Cardiac muscle cell (in vitro differentiated cells and primary cell): ENCODE results near the gene THBD. TPM values are rescaled to one million over a fixed set of nuclear protein-coding genes. Genes with fewer than 3 reads are reported as not detected.

Source experiments
- DNase-seq, 2 donors: peaks; one replicate each; pipeline versions ENCODE4 v3.0.0 to v3.0.0-alpha.2; 2010 to 2017; ENCODE audit warnings: low read depth in 1 of 2, low spot score in 1 of 2
- H3K27ac ChIP-seq: fragments of 200-600 bp; sonication (generic); 2 replicates; pipeline ENCODE4 v1.5.1; 2016
- H3K27me3 ChIP-seq: fragments of 200-600 bp; sonication (generic); 2 replicates; pipeline ENCODE4 v1.6.0; 2016; ENCODE audit warnings: control low read depth
- H3K36me3 ChIP-seq: fragments of 200-600 bp; sonication (generic); 2 replicates; pipeline ENCODE4 v1.5.1; 2016; ENCODE audit warnings: control low read depth
- H3K4me1 ChIP-seq: fragments of 200-600 bp; sonication (generic); 2 replicates; pipeline ENCODE4 v1.8.1; 2017; ENCODE audit warnings: low read depth, mild to moderate bottlenecking, mixed run types
- H3K4me3 ChIP-seq: fragments of 200-600 bp; sonication (generic); 2 replicates; pipeline ENCODE4 v1.5.1; 2016; ENCODE audit warnings: mild to moderate bottlenecking
- H3K9me3 ChIP-seq: fragments of 200-600 bp; sonication (generic); 2 replicates; pipeline ENCODE4 v1.5.1; 2017; ENCODE audit warnings: low read depth, mild to moderate bottlenecking, control low read depth
- polyA plus RNA-seq: library from polyadenylated mRNA; unstranded; fragments of >200 nt; fragmentation: Nextera tagmentation; extraction: Ambion mirVana; gene quantifications from 2 replicates; pipeline ENCODE4 v1.2.1, GENCODE V29; 2016
- total RNA-seq: library from RNA; depleted of rRNA; stranded (reverse); fragments of >200 nt; gene quantifications from 2 replicates; pipeline ENCODE4 v1.2.3, GENCODE V29; 2016
- TF ChIP-seq, protein P1 (sequence below): IDR thresholded peaks from 2 replicates; pipeline ENCODE4 v1.5.1; 2012; ENCODE audit warnings: low read depth, mild to moderate bottlenecking, low read length

THBD gene
- total and polyA plus RNA-seq, 2 experiments from 2014 or later = 0.04 to 0.54 TPM

GRCh38 chr20:23050847-23051627, 1.6 kb upstream of the THBD start:
- peak overlapping the region; percentile 28 for H3K4me3 ChIP-seq
- H3K9me3 ChIP-seq = no peaks in the 10 kb centered on the region
- H3K27ac ChIP-seq = no peak overlapping the region
- H3K36me3 ChIP-seq = no peaks in the 10 kb centered on the region
- DNase-seq = peak; percentile 87 to 92
- peaks cover 4% of the 10 kb centered on the region for H3K4me1 ChIP-seq
- peaks cover 52% of the 10 kb centered on the region for H3K27me3 ChIP-seq
- TF ChIP-seq, protein P1, sequence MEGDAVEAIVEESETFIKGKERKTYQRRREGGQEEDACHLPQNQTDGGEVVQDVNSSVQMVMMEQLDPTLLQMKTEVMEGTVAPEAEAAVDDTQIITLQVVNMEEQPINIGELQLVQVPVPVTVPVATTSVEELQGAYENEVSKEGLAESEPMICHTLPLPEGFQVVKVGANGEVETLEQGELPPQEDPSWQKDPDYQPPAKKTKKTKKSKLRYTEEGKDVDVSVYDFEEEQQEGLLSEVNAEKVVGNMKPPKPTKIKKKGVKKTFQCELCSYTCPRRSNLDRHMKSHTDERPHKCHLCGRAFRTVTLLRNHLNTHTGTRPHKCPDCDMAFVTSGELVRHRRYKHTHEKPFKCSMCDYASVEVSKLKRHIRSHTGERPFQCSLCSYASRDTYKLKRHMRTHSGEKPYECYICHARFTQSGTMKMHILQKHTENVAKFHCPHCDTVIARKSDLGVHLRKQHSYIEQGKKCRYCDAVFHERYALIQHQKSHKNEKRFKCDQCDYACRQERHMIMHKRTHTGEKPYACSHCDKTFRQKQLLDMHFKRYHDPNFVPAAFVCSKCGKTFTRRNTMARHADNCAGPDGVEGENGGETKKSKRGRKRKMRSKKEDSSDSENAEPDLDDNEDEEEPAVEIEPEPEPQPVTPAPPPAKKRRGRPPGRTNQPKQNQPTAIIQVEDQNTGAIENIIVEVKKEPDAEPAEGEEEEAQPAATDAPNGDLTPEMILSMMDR = peak; percentile 81

GRCh38 chr20:23050076-23050838, 785 bp upstream of the THBD start:
- TF ChIP-seq, protein P1 = no peak
- peak; percentile 38 to 42 for DNase-seq
- Histone ChIP-seq H3K9me3 (no peaks in the 10 kb centered on the region), H3K27me3 (peaks cover 56% of the 10 kb centered on the region), H3K27ac (no peak overlapping the region), H3K36me3 (no peaks in the 10 kb centered on the region), H3K4me3 (peak overlapping the region; percentile 28), H3K4me1 (peaks cover 4% of the 10 kb centered on the region)

DNA sequence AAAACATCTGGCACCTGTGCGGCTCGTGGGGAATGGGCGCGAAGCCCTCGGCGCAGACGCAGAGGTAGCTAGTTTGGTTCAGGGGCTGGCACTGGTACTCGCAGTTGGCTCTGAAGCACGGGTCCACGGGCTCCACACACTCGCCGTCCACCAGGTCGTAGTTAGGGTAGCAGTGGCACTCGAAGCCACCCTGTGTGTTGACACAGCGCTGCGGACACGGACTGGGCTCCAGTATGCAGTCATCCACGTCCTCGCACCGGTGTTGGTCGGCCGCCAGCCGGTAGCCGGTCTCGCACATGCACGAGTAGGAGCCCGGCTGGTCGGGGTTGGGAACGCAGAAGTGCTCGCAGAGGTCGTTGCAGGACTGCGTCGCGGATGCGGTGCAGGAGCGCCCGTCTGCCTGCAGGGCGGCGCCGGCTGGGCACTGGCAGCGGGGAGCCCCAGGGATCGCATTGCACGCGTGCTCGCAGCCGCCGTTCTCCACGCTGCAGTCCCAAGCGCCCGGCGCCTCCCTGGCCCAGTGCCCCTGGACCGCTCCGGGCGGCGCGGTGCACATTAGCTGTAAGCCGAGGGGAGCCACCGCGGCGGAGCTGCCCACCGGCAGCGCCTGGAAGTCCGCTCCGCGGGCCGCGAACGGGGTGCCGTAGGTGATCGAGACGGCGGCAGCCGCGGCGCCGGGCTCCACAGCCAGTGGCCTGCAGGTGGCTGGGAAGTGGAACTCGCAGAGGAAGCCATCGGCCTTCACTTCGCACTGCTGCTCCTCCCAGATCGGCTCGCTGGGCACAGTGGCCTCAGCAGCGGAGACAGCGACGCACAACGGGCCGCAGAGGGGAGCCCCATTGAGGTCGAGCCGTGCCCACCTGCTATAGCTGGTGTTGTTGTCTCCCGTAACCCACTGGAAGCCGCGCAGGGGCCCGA, 930 bp downstream of the THBD start:
- Histone ChIP-seq H3K4me1 (peaks cover 4% of the 10 kb centered on the region), H3K9me3 (no peaks in the 10 kb centered on the region), H3K4me3 (peak overlapping the region; percentile 28), H3K27me3 (peaks cover 66% of the 10 kb centered on the region), H3K36me3 (no peaks in the 10 kb centered on the region), H3K27ac (no peak overlapping the region)
- DNase-seq = peak; percentile 40 to 60
- TF ChIP-seq, protein P1 = peak; percentile 51

GRCh38 chr20:23047738-23048214, 1.7 kb downstream of the THBD start:
- no peak overlapping the region for H3K4me3 ChIP-seq
- TF ChIP-seq, protein P1 = no peak
- H3K27ac ChIP-seq = no peak overlapping the region
- H3K36me3 ChIP-seq = no peaks in the 10 kb centered on the region
- DNase-seq = no peak
- H3K4me1 ChIP-seq = peaks cover 4% of the 10 kb centered on the region
- H3K27me3 ChIP-seq = peaks cover 74% of the 10 kb centered on the region
- H3K9me3 ChIP-seq = no peaks in the 10 kb centered on the region
